Measurements from ENCODE around the gene CLIC3. TPM values are rescaled to one million over a fixed set of nuclear protein-coding genes. Genes with fewer than 3 reads are reported as not detected.
A peak's percentile ranks its signal among the peaks of the same experiment; 100 is the strongest.

Gene CLIC3
- polyA plus RNA-seq, 2 of the 4 experiments (the other 2 are of a cell fraction): 0.61 to 6.4 TPM

DNA sequence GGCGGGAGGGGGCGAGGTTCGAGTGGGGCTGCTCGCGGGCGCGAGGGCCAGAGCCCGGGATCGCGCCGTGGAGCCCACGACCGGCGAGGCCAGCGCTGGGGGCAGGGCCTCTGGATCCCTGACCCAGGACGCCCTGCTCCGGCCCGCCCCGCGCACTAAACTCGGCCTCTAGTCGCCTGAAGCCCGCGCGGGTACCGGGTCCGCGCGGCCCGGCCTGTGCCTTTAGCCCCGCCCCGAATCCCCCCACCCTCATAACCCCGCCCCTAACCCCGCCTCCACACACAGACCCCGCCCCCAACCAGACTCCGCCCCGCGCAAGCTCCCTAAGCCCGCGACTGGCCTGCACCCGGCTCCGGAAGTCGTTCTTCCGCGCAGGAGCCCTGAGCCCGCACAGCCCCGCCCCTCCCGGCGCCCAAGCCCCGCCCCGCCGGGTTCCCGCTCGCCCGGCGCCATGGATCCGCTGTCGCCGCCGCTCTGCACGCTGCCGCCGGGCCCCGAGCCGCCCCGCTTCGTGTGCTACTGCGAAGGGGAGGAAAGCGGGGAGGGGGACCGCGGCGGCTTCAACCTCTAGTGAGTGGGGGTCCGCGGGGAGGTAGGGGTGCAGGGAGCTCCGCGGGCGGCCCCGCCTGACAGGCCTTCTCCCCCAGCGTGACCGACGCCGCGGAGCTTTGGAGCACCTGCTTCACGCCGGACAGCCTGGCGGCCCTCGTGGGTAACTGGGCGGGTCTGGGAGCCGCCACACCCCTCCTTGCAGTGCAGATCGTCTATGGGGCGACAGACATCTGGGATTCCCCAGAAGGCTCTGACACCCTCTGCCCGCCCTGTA is 4.2 kb downstream of the CLIC3 start, which contains the start of gene PAXX (continued):
- no peak for TF ChIP-seq CEBPB (IDR thresholded peaks at IDR 0.05)
- TF ChIP-seq TFCP2L1 (CRISPR knock-in tag; IDR thresholded peaks at IDR 0.05): no peak
- TF ChIP-seq MAZ (IDR thresholded peaks at IDR 0.05; ENCODE audit: borderline replicate concordance, low read depth, low read length): no peak
- TF ChIP-seq, protein P1, sequence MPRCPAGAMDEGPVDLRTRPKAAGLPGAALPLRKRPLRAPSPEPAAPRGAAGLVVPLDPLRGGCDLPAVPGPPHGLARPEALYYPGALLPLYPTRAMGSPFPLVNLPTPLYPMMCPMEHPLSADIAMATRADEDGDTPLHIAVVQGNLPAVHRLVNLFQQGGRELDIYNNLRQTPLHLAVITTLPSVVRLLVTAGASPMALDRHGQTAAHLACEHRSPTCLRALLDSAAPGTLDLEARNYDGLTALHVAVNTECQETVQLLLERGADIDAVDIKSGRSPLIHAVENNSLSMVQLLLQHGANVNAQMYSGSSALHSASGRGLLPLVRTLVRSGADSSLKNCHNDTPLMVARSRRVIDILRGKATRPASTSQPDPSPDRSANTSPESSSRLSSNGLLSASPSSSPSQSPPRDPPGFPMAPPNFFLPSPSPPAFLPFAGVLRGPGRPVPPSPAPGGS (IDR thresholded peaks at IDR 0.05): 0 out of 3 replicates have a peak, but pooled peaks have one; percentile 71
- TF ChIP-seq BHLHE40 (IDR thresholded peaks at IDR 0.05; ENCODE audit: low read depth, low read length): no peak
- no peak for TF ChIP-seq HOXB13 (CRISPR knock-in tag; IDR thresholded peaks at IDR 0.05; ENCODE audit: low read depth)
- TF ChIP-seq JUNB (IDR thresholded peaks at IDR 0.05): no peak
- no peak for TF ChIP-seq ZC3H11A (IDR thresholded peaks at IDR 0.05)
- peak; percentile 65 for TF ChIP-seq POLR2A (IDR thresholded peaks at IDR 0.05; ENCODE audit: low read length)
- peak; percentile 49; the same call in 1 of the 2 replicates for TF ChIP-seq MYC (IDR thresholded peaks at IDR 0.05; ENCODE audit: borderline replicate concordance, low read length)
- TF ChIP-seq E2F6 (IDR thresholded peaks at IDR 0.05; ENCODE audit: borderline replicate concordance, low read depth): peak; percentile 89
- no peak for TF ChIP-seq NR3C1 (IDR thresholded peaks at IDR 0.05)
- no peak for TF ChIP-seq HOXA7 (CRISPR knock-in tag; IDR thresholded peaks at IDR 0.05)
- TF ChIP-seq FOXS1 (CRISPR knock-in tag; IDR thresholded peaks at IDR 0.05): no peak
- TF ChIP-seq NPAS2 (CRISPR knock-in tag; IDR thresholded peaks at IDR 0.05; ENCODE audit: borderline replicate concordance): no peak
- no peak for TF ChIP-seq CHD2 (IDR thresholded peaks at IDR 0.05; ENCODE audit: low read length, partially characterized antibody)
- TF ChIP-seq KDM1A (IDR thresholded peaks at IDR 0.05; ENCODE audit: low read depth): no peak
- no peak for TF ChIP-seq GATA3 (IDR thresholded peaks at IDR 0.05; ENCODE audit: borderline replicate concordance)
- no peak for TF ChIP-seq ESRRA (IDR thresholded peaks at IDR 0.05; ENCODE audit: borderline replicate concordance, low read length)
- TF ChIP-seq PBX3 (IDR thresholded peaks at IDR 0.05): no peak
- no peak for TF ChIP-seq HES2 (IDR thresholded peaks at IDR 0.05)
- TF ChIP-seq EP300 (IDR thresholded peaks at IDR 0.05): no peak
- TF ChIP-seq, protein P2, sequence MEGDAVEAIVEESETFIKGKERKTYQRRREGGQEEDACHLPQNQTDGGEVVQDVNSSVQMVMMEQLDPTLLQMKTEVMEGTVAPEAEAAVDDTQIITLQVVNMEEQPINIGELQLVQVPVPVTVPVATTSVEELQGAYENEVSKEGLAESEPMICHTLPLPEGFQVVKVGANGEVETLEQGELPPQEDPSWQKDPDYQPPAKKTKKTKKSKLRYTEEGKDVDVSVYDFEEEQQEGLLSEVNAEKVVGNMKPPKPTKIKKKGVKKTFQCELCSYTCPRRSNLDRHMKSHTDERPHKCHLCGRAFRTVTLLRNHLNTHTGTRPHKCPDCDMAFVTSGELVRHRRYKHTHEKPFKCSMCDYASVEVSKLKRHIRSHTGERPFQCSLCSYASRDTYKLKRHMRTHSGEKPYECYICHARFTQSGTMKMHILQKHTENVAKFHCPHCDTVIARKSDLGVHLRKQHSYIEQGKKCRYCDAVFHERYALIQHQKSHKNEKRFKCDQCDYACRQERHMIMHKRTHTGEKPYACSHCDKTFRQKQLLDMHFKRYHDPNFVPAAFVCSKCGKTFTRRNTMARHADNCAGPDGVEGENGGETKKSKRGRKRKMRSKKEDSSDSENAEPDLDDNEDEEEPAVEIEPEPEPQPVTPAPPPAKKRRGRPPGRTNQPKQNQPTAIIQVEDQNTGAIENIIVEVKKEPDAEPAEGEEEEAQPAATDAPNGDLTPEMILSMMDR (IDR thresholded peaks at IDR 0.05): no peak
- no peak for TF ChIP-seq RNF2 (IDR thresholded peaks at IDR 0.05; ENCODE audit: borderline replicate concordance, low read depth)
- TF ChIP-seq ZFP36 (IDR thresholded peaks at IDR 0.05; ENCODE audit: borderline replicate concordance, partially characterized antibody): no peak
- no peak for TF ChIP-seq POLR2AphosphoS2 (conservative IDR thresholded peaks at IDR 0.05; ENCODE audit: low read length)
- TF ChIP-seq FOSB (CRISPR knock-in tag; IDR thresholded peaks at IDR 0.05): no peak
- TF ChIP-seq CBX8 (IDR thresholded peaks at IDR 0.05): no peak
- TF ChIP-seq SREBF2 (IDR thresholded peaks at IDR 0.05): no peak
- TF ChIP-seq ZNF302 (CRISPR knock-in tag; IDR thresholded peaks at IDR 0.05): no peak
- no peak for TF ChIP-seq RCOR1 (IDR thresholded peaks at IDR 0.05; ENCODE audit: low read depth, low read length)
- TF ChIP-seq MAFK (IDR thresholded peaks at IDR 0.05; ENCODE audit: partially characterized antibody): no peak
- no peak for TF ChIP-seq TP53 (CRISPR knock-in tag; IDR thresholded peaks at IDR 0.05)
- no peak for TF ChIP-seq REST (IDR thresholded peaks at IDR 0.05)
- TF ChIP-seq RFX5 (IDR thresholded peaks at IDR 0.05): no peak
- no peak for TF ChIP-seq CHD4 (IDR thresholded peaks at IDR 0.05; ENCODE audit: borderline replicate concordance)
- peak in 1 of 2 experiments; percentile 83; a peak in 2 of 5 replicates for TF ChIP-seq JUN (IDR thresholded peaks at IDR 0.05)
